Smooth muscle cell (in vitro differentiated cells): ENCODE results near the gene MED29. TPM values are rescaled to one million over a fixed set of nuclear protein-coding genes. Genes with fewer than 3 reads are reported as not detected.

Source experiments
- DNase-seq: peaks from one replicate; lab custom pipeline; 2025; ENCODE audit not compliant: unreplicated experiment; lab: John Stamatoyannopoulos, UW
- H2AFZ ChIP-seq: fragments of 200-600 bp; sonication (generic); 2 replicates; pipeline ENCODE4 v1.6.0; 2016; ENCODE audit warnings: antibody characterized with exemption, low read depth, mild to moderate bottlenecking
- H3F3A ChIP-seq: fragments of 200-600 bp; sonication (generic); 2 replicates; pipeline ENCODE4 v1.6.0; 2017; ENCODE audit warnings: antibody characterized with exemption, low read depth
- H3K27ac ChIP-seq: fragments of 200-600 bp; sonication (generic); 2 replicates; pipeline ENCODE4 v1.5.1; 2016; ENCODE audit warnings: low read depth, mild to moderate bottlenecking
- H3K27me3 ChIP-seq: fragments of 200-600 bp; sonication (generic); 2 replicates; pipeline ENCODE4 v1.6.1; 2016; ENCODE audit warnings: low read depth, mild to moderate bottlenecking
- H3K36me3 ChIP-seq: fragments of 200-600 bp; sonication (generic); 2 replicates; pipeline ENCODE4 v1.5.1; 2016; ENCODE audit warnings: low read depth
- H3K4me1 ChIP-seq: fragments of 200-600 bp; sonication (generic); 2 replicates; pipeline ENCODE4 v1.5.1; 2016; ENCODE audit warnings: low read depth
- H3K4me2 ChIP-seq: fragments of 200-600 bp; sonication (generic); 2 replicates; pipeline ENCODE4 v1.6.0; 2016; ENCODE audit warnings: mild to moderate bottlenecking
- H3K4me3 ChIP-seq: fragments of 200-600 bp; sonication (generic); 2 replicates; pipeline ENCODE4 v1.5.1; 2016; ENCODE audit warnings: mild to moderate bottlenecking
- H3K79me2 ChIP-seq: fragments of 200-600 bp; sonication (generic); 2 replicates; pipeline ENCODE4 v1.6.0; 2016; ENCODE audit warnings: low read depth, mild to moderate bottlenecking
- H3K9ac ChIP-seq: fragments of 200-600 bp; sonication (generic); 2 replicates; pipeline ENCODE4 v1.6.0; 2016; ENCODE audit warnings: low read depth
- H3K9me3 ChIP-seq: fragments of 200-600 bp; sonication (generic); replicated peaks from 2 replicates; pipeline ENCODE4 v1.5.1; 2016; ENCODE audit warnings: low read depth
- H4K20me1 ChIP-seq: fragments of 200-600 bp; sonication (generic); 2 replicates; pipeline ENCODE4 v1.6.0; 2016; ENCODE audit warnings: low read depth
- WGBS: methylation state at CpG from one replicate; pipeline ENCODE4 v1.1.7; 2016; ENCODE audit warnings: low lambda C conversion rate; 5-methylcytosine and 5-hydroxymethylcytosine counted together
- polyA plus RNA-seq: library from polyadenylated mRNA; unstranded; fragments of >200 nt; fragmentation: Nextera tagmentation; extraction: Ambion mirVana; gene quantifications from 2 replicates; pipeline ENCODE4 v1.2.1, GENCODE V29; 2016
- total RNA-seq: library from RNA; depleted of rRNA; stranded (reverse); fragments of >200 nt; gene quantifications from 2 replicates; pipeline ENCODE4 v1.2.3, GENCODE V29; 2014
- TF ChIP-seq, protein P1 (sequence below): fragments of 200-600 bp; sonication (generic); IDR thresholded peaks from 2 replicates; pipeline ENCODE4 v1.5.1; 2017; ENCODE audit warnings: borderline replicate concordance, mild to moderate bottlenecking, antibody characterized with exemption; ENCODE audit not compliant: insufficient read depth, poor library complexity, severe bottlenecking

MED29 gene
- total and polyA plus RNA-seq, 2 experiments from 2014 or later = 23.0 to 37.7 TPM

DNA sequence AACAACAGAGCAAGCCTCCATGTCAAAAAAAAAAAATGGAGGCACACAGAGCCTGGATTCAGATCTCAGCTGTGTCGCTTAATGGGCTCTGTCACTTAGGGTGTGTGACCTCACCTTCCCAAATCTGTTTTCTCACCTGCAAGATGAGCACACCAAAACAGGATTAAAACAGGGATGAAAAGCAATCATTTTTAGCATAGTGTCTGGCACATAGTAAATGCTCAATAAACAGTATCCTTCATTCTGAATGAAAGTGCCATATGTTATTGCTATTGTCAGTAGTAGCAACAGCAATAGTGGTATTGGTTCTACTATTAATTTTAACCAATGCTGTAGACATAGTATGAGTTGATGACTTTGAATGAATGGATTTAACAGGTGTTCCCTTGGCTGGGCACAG, 25.6 kb upstream of the MED29 start:
- no peaks in the 10 kb centered on the region for H3K79me2 ChIP-seq
- H3K27ac ChIP-seq = no peak overlapping the region
- no peaks in the 10 kb centered on the region for H3K9me3 ChIP-seq
- H3K9ac ChIP-seq = no peak overlapping the region
- no peaks in the 10 kb centered on the region for H3K4me1 ChIP-seq
- 100% methylated on average over 1 of the region's 1 CpG for WGBS
- no peak overlapping the region for H3K4me3 ChIP-seq
- peaks cover 44% of the 10 kb centered on the region for H4K20me1 ChIP-seq
- H3K27me3 ChIP-seq = no peaks in the 10 kb centered on the region
- no peak for DNase-seq
- H2AFZ ChIP-seq = no peak overlapping the region
- H3K36me3 ChIP-seq = no peaks in the 10 kb centered on the region
- TF ChIP-seq, protein P1, sequence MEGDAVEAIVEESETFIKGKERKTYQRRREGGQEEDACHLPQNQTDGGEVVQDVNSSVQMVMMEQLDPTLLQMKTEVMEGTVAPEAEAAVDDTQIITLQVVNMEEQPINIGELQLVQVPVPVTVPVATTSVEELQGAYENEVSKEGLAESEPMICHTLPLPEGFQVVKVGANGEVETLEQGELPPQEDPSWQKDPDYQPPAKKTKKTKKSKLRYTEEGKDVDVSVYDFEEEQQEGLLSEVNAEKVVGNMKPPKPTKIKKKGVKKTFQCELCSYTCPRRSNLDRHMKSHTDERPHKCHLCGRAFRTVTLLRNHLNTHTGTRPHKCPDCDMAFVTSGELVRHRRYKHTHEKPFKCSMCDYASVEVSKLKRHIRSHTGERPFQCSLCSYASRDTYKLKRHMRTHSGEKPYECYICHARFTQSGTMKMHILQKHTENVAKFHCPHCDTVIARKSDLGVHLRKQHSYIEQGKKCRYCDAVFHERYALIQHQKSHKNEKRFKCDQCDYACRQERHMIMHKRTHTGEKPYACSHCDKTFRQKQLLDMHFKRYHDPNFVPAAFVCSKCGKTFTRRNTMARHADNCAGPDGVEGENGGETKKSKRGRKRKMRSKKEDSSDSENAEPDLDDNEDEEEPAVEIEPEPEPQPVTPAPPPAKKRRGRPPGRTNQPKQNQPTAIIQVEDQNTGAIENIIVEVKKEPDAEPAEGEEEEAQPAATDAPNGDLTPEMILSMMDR = no peak
- no peak overlapping the region for H3K4me2 ChIP-seq
- H3F3A ChIP-seq = no peaks in the 10 kb centered on the region

DNA sequence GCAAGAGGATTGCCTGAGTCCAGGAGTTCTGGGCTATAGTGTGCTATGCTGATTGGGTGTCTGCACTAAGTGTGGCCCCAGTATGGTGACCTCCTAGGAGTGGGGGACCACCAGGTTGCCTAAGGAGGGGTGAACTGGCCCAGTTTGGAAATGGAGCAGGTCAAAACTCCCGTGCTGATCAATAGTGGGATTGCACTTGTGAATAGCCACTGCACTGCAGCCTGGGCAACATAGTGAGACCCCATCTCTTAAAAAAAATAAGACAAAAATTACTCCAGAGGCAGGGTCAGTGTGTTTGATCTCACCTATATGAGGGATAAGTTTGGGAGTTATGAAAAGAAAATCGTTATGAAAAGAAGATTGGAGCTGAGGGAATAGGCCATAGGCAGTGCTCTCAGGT, 22.0 kb upstream of the MED29 start:
- no peak overlapping the region for H3K4me2 ChIP-seq
- DNase-seq = no peak
- no peak overlapping the region for H3K27ac ChIP-seq
- H4K20me1 ChIP-seq = peaks cover 36% of the 10 kb centered on the region
- H3K9ac ChIP-seq = no peak overlapping the region
- no peaks in the 10 kb centered on the region for H3K79me2 ChIP-seq
- no peaks in the 10 kb centered on the region for H3K27me3 ChIP-seq
- no peaks in the 10 kb centered on the region for H3F3A ChIP-seq
- H3K4me3 ChIP-seq = no peak overlapping the region
- peaks cover 3% of the 10 kb centered on the region for H3K36me3 ChIP-seq
- 96% methylated on average over 2 of the region's 2 CpGs for WGBS
- TF ChIP-seq, protein P1 = no peak
- H3K4me1 ChIP-seq = no peaks in the 10 kb centered on the region
- no peaks in the 10 kb centered on the region for H3K9me3 ChIP-seq
- H2AFZ ChIP-seq = no peak overlapping the region

DNA sequence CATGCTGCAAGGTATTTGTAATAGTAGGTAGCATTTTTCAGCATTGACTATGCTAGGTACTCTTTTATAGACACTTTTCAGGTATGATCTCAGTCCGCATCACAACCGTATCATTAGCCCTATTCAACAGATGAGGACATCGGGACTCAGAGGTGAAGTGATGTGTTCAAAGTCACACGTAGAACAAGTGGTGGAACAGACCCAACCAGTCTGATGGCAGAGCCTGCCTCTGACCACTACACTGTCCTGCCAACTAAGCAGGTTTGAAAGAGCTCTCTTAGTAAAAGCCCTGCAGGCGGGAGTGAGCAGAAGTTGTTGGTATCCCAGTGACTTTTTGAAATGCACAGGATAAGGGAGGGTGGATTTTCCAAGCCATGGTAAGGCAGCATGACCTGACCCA, 20.4 kb upstream of the MED29 start:
- Histone ChIP-seq H4K20me1 (peaks cover 25% of the 10 kb centered on the region), H3K27ac (peak overlapping the region; percentile 38), H2AFZ (no peak overlapping the region), H3K4me2 (no peak overlapping the region), H3K4me3 (no peak overlapping the region), H3K36me3 (peaks cover 3% of the 10 kb centered on the region), H3K9me3 (no peaks in the 10 kb centered on the region), H3F3A (no peaks in the 10 kb centered on the region), H3K4me1 (no peaks in the 10 kb centered on the region), H3K9ac (no peak overlapping the region), H3K27me3 (no peaks in the 10 kb centered on the region), H3K79me2 (no peaks in the 10 kb centered on the region)
- 91% methylated on average over 5 of the region's 5 CpGs for WGBS
- DNase-seq = no peak
- TF ChIP-seq, protein P1 = no peak

DNA sequence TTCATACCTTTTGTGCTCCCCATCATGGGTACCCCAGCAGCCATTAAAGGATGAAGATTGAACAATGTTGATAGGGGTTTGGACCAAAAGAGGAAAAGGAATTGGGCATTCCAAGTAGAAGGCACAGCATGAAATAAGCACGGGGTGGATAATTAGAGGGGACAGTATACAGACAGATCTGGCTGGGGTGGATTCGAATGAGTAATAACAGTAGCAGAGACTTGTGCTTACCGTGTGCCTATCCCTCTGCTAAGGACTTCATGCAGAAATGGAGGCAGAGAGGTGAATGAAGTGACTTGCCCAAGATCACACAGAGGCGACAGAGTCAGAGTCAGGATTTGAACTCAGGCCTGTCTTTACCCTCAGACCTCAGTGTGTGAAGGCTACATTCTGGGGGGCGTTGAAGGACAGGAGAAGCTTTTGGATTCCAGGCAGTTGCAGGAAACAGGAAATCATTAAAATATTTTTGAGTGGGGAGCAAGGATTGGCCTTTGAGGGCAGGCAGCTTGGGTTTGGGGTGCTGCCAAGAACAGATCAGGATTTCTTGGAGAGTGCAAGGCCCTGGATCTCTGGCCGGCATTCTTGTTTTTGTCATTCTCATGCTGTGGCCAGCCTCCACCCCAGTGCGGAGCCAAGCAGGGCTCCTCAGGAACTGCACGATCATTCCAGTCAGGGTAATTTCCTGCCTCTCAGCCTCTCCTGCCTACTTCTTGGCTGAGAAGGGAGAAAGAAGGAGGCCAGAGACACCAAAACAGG, 19.0 kb upstream of the MED29 start:
- H3K4me3 ChIP-seq = no peak overlapping the region
- H3K4me2 ChIP-seq = no peak overlapping the region
- H3K79me2 ChIP-seq = no peaks in the 10 kb centered on the region
- no peaks in the 10 kb centered on the region for H3K9me3 ChIP-seq
- H3K4me1 ChIP-seq = no peaks in the 10 kb centered on the region
- peaks cover 8% of the 10 kb centered on the region for H3K36me3 ChIP-seq
- WGBS = 94% methylated on average over 8 of the region's 8 CpGs
- no peaks in the 10 kb centered on the region for H3K27me3 ChIP-seq
- H3K27ac ChIP-seq = peak overlapping the region; percentile 31
- TF ChIP-seq, protein P1 = no peak
- DNase-seq = no peak
- H2AFZ ChIP-seq = no peak overlapping the region
- H3F3A ChIP-seq = no peaks in the 10 kb centered on the region
- peaks cover 16% of the 10 kb centered on the region for H4K20me1 ChIP-seq
- H3K9ac ChIP-seq = no peak overlapping the region
